ENCODE measurements around the gene TMC1. TPM values are rescaled to one million over a fixed set of nuclear protein-coding genes. Genes with fewer than 3 reads are reported as not detected.

Gene TMC1
- polyA plus RNA-seq, 2 of the 4 experiments (the other 2 are of a cell fraction) = 0.12 to 0.17 TPM

GRCh38 chr9:72552356-72552755 is 30.9 kb downstream of the TMC1 start:
- ChIA-PET CTCF (interaction anchor here (1.0 to 1.4 kb wide), 5 partner anchors 23 to 271 kb away, joined by 3 to 6 read pairs (median 3); partner anchors contain the start of gene ZFAND5), POLR2A (interaction anchor here (0.5 to 2.2 kb wide), 2 partner anchors 106 to 187 kb away, joined by 3 to 5 read pairs; partner anchors contain the start of gene ZFAND5)
- ATAC-seq = no peak
- WGBS (ENCODE audit: missing lambda C conversion rate) = 0% methylated on average over 1 of the region's 1 CpG
- DNase-seq (ENCODE audit: low read depth in 1 of 2, low spot score in 1 of 2) = no peak
- no peak for FAIRE-seq
- Histone ChIP-seq H3K27ac (peak overlapping the region; percentile 51 to 88; a peak in 5 of 6 replicates), H3K4me1 (peaks cover 55% of the 10 kb centered on the region), H3K9me3 (no peaks in the 10 kb centered on the region), H3K4me2 (no peak overlapping the region), H3K4me3 (no peak overlapping the region)
- no peak for TF ChIP-seq MYC (IDR thresholded peaks at IDR 0.05; ENCODE audit: borderline replicate concordance, low read length)
- no peak for TF ChIP-seq E2F6 (IDR thresholded peaks at IDR 0.05; ENCODE audit: borderline replicate concordance, low read depth)

DNA sequence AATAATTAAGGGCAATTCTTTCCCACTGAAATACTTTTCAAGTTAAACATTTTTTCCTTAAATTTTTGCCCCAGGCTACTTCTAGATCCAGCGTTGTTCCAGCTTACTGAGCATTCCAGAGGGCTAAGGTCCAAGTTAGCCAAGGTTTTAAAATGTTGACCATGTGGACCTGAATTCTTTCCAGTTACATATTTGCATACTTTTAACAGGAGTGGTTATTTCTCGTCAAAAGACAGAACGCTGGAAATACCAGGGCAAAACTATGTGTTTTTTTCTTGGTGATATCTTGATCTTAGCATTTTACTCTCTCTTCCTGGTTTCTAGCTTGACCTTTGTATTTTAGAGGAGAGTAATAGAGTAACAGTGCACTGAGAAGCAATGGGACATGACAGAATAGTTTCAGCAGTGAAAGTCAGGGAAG is 32.8 kb downstream of the TMC1 start:
- peak; percentile 94 for FAIRE-seq
- POLR2A ChIA-PET = interaction anchor here (0.6 to 2.3 kb wide), 10 partner anchors 14 to 260 kb away, joined by 3 to 41 read pairs (median 3); partner anchors contain the start of gene ZFAND5
- peak; percentile 18 to 94 for DNase-seq (ENCODE audit: low read depth in 1 of 2, low spot score in 1 of 2)
- WGBS (ENCODE audit: missing lambda C conversion rate) = under 1% methylated on average over 3 of the region's 3 CpGs
- peak overlapping the region; percentile 70 for H3K4me2 ChIP-seq
- peaks cover 70% of the 10 kb centered on the region for H3K4me1 ChIP-seq
- peak; percentile 56 to 78 for ATAC-seq
- CTCF ChIA-PET = interaction anchor here (0.8 to 1.9 kb wide), 4 partner anchors 9 to 273 kb away, joined by 3 to 9 read pairs (median 5); no protein-coding TSS in a partner anchor
- H3K4me3 ChIP-seq = no peak overlapping the region
- peak overlapping the region; percentile 83 to 88 for H3K27ac ChIP-seq
- no peaks in the 10 kb centered on the region for H3K9me3 ChIP-seq
- TF ChIP-seq CEBPB (IDR thresholded peaks at IDR 0.05) (peak in 1 of 2 experiments; percentile 58; a peak in 2 of 4 replicates), FOXS1 (CRISPR knock-in tag; IDR thresholded peaks at IDR 0.05) (peak; percentile 27; the same call in 1 of the 2 replicates), ZFP36 (IDR thresholded peaks at IDR 0.05; ENCODE audit: borderline replicate concordance, partially characterized antibody) (no peak), BHLHE40 (IDR thresholded peaks at IDR 0.05; ENCODE audit: low read depth, low read length) (no peak), KDM5A (IDR thresholded peaks at IDR 0.05) (no peak), TFCP2L1 (CRISPR knock-in tag; IDR thresholded peaks at IDR 0.05) (no peak), HDAC2 (IDR thresholded peaks at IDR 0.05) (no peak), PBX3 (IDR thresholded peaks at IDR 0.05) (0 out of 2 replicates have a peak, but pooled peaks have one; percentile 46), MAFK (IDR thresholded peaks at IDR 0.05; ENCODE audit: partially characterized antibody) (peak; percentile 37), JUN (IDR thresholded peaks at IDR 0.05) (0 out of 5 replicates have a peak, but pooled peaks have one; percentile 43 to 47), RNF2 (IDR thresholded peaks at IDR 0.05; ENCODE audit: borderline replicate concordance, low read depth) (no peak), CHD2 (IDR thresholded peaks at IDR 0.05; ENCODE audit: low read length, partially characterized antibody) (no peak), ZC3H11A (IDR thresholded peaks at IDR 0.05) (no peak), ESRRA (IDR thresholded peaks at IDR 0.05; ENCODE audit: borderline replicate concordance, low read length) (0 out of 2 replicates have a peak, but pooled peaks have one; percentile 9), TP53 (CRISPR knock-in tag; IDR thresholded peaks at IDR 0.05) (no peak), GATA3 (IDR thresholded peaks at IDR 0.05; ENCODE audit: borderline replicate concordance) (peak; percentile 86), FOSL2 (IDR thresholded peaks at IDR 0.05) (no peak), FOSL2 (CRISPR knock-in tag; IDR thresholded peaks at IDR 0.05) (peak; percentile 59), RAD21 (conservative IDR thresholded peaks at IDR 0.05 in 1 of 2, IDR thresholded peaks at IDR 0.05 in 1 of 2) (peak in 1 of 2 experiments; percentile 48; a peak in 4 of 5 replicates), POLR2AphosphoS2 (conservative IDR thresholded peaks at IDR 0.05; ENCODE audit: low read length) (no peak), JUNB (IDR thresholded peaks at IDR 0.05) (peak; percentile 42; the same call in 1 of the 2 replicates), EP300 (IDR thresholded peaks at IDR 0.05) (peak; percentile 10 to 72; a peak in 3 of 5 replicates), HOXB13 (CRISPR knock-in tag; IDR thresholded peaks at IDR 0.05; ENCODE audit: low read depth) (0 out of 2 replicates have a peak, but pooled peaks have one; percentile 52), HEYL (CRISPR knock-in tag; IDR thresholded peaks at IDR 0.05) (no peak), SMC3 (IDR thresholded peaks at IDR 0.05) (peak; percentile 5; the same call in 1 of the 3 replicates), MAX (IDR thresholded peaks at IDR 0.05) (peak; percentile 50; the same call in 1 of the 2 replicates)
- TF ChIP-seq, protein P1, sequence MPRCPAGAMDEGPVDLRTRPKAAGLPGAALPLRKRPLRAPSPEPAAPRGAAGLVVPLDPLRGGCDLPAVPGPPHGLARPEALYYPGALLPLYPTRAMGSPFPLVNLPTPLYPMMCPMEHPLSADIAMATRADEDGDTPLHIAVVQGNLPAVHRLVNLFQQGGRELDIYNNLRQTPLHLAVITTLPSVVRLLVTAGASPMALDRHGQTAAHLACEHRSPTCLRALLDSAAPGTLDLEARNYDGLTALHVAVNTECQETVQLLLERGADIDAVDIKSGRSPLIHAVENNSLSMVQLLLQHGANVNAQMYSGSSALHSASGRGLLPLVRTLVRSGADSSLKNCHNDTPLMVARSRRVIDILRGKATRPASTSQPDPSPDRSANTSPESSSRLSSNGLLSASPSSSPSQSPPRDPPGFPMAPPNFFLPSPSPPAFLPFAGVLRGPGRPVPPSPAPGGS (IDR thresholded peaks at IDR 0.05) = no peak
- TF ChIP-seq, protein P2, sequence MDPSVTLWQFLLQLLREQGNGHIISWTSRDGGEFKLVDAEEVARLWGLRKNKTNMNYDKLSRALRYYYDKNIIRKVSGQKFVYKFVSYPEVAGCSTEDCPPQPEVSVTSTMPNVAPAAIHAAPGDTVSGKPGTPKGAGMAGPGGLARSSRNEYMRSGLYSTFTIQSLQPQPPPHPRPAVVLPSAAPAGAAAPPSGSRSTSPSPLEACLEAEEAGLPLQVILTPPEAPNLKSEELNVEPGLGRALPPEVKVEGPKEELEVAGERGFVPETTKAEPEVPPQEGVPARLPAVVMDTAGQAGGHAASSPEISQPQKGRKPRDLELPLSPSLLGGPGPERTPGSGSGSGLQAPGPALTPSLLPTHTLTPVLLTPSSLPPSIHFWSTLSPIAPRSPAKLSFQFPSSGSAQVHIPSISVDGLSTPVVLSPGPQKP (IDR thresholded peaks at IDR 0.05; ENCODE audit: low read depth, low read length) = no peak

Data from A549 (cell line).